ENCODE results near the gene ANK3.

DNA sequence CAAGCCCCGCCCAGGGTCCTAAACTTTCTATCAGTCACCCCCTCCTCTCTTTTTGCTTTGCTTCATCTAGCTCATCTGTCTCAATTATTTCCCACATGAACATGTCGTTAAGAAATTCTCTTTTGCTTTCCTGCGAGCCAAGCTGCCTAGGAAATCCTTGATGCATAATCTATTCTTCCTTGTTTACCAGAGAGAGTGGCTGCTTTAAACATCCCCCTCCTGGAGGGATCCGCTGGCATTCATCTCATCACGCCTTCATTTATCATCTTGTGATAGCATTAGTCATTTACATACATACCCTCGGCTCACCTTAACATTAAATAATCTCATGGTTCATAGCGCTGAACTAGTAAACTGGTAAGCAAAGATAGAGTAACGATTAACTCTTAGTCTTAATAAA lies 96.7 kb downstream of the ANK3 start:
- TF ChIP-seq EZH2 (IDR thresholded peaks at IDR 0.05; ENCODE audit: insufficient read depth, poor library complexity, severe bottlenecking) (no peak), EZH2phosphoT487 (IDR thresholded peaks at IDR 0.05; ENCODE audit: insufficient read depth, low read depth) (no peak)
